Nephron (organoid): ENCODE results near the gene DOK5.

ENCODE experiments used
- H3K27ac Mint-ChIP-seq, 3 experiments: 2 replicates each; pipeline ENCODE4 v1.8.0; 2020; ENCODE audit warnings: mixed read lengths in 3 of 3, mild to moderate bottlenecking in 2 of 3, moderate library complexity in 1 of 3
- H3K27me3 Mint-ChIP-seq: 2 replicates; pipeline ENCODE4 v1.8.0; 2021; ENCODE audit warnings: low read depth, mild to moderate bottlenecking, moderate library complexity, mixed read lengths
- H3K36me3 Mint-ChIP-seq: 2 replicates; pipeline ENCODE4 v1.8.0; 2020; ENCODE audit warnings: low read depth, mixed read lengths
- H3K4me1 Mint-ChIP-seq: 2 replicates; pipeline ENCODE4 v1.8.0; 2020; ENCODE audit warnings: mixed read lengths
- H3K4me3 Mint-ChIP-seq, 3 experiments: 2 replicates each; pipeline ENCODE4 v1.8.0; 2020; ENCODE audit warnings: mild to moderate bottlenecking in 3 of 3, mixed read lengths in 3 of 3, moderate library complexity in 2 of 3
- H3K9me3 Mint-ChIP-seq: 2 replicates; pipeline ENCODE4 v1.8.0; 2020; ENCODE audit warnings: mixed read lengths
- CTCF ChIP-seq, 3 experiments: fragments of 200-600 bp; sonication (generic); IDR thresholded peaks; one replicate each; pipeline ENCODE4 v1.5.0; 2021; ENCODE audit warnings: antibody characterized with exemption in 3 of 3; ENCODE audit not compliant: unreplicated experiment in 3 of 3

Gene DOK5

GRCh38 chr20:54555150-54555549 lies 79.8 kb downstream of the DOK5 start:
- Mint-ChIP-seq H3K9me3 (no peaks in the 10 kb centered on the region), H3K36me3 (no peaks in the 10 kb centered on the region), H3K4me3 (no peak overlapping the region), H3K27ac (no peak overlapping the region), H3K27me3 (no peaks in the 10 kb centered on the region), H3K4me1 (peaks cover 11% of the 10 kb centered on the region)
- no peak for TF ChIP-seq CTCF (IDR thresholded peaks at IDR 0.05; ENCODE audit: unreplicated experiment in 3 of 3)

- peaks cover 5% of the 10 kb centered on the region for H3K27me3 Mint-ChIP-seq
- TF ChIP-seq CTCF (IDR thresholded peaks at IDR 0.05; ENCODE audit: unreplicated experiment in 3 of 3) = no peak
These were observed 81.0 kb downstream of the DOK5 start for GRCh38 chr20:54556406-54556805.

GRCh38 chr20:54557806-54558590 lies 82.6 kb downstream of the DOK5 start:
- Mint-ChIP-seq H3K36me3 (no peaks in the 10 kb centered on the region), H3K27me3 (peaks cover 5% of the 10 kb centered on the region), H3K4me3 (no peak overlapping the region), H3K9me3 (no peaks in the 10 kb centered on the region), H3K4me1 (peaks cover 11% of the 10 kb centered on the region), H3K27ac (peak overlapping the region in 2 of 3 experiments; percentile 1 to 12)
- TF ChIP-seq CTCF (IDR thresholded peaks at IDR 0.05; ENCODE audit: unreplicated experiment in 3 of 3) = no peak

More at GRCh38 chr20:54556406-54556805, 81.0 kb downstream of the DOK5 start:
- no peak overlapping the region for H3K4me3 Mint-ChIP-seq
- H3K27ac Mint-ChIP-seq = no peak overlapping the region
- peaks cover 11% of the 10 kb centered on the region for H3K4me1 Mint-ChIP-seq
- H3K9me3 Mint-ChIP-seq = no peaks in the 10 kb centered on the region
- no peaks in the 10 kb centered on the region for H3K36me3 Mint-ChIP-seq

- Mint-ChIP-seq H3K9me3 (no peaks in the 10 kb centered on the region), H3K27ac (no peak overlapping the region), H3K36me3 (no peaks in the 10 kb centered on the region), H3K4me3 (no peak overlapping the region), H3K4me1 (peaks cover 13% of the 10 kb centered on the region), H3K27me3 (peaks cover 5% of the 10 kb centered on the region)
- no peak for TF ChIP-seq CTCF (IDR thresholded peaks at IDR 0.05; ENCODE audit: unreplicated experiment in 3 of 3)
These were observed 84.5 kb downstream of the DOK5 start for GRCh38 chr20:54559890-54560289.

GRCh38 chr20:54560357-54560756 lies 85.0 kb downstream of the DOK5 start:
- Mint-ChIP-seq H3K4me3 (no peak overlapping the region), H3K36me3 (no peaks in the 10 kb centered on the region), H3K4me1 (peaks cover 15% of the 10 kb centered on the region), H3K9me3 (no peaks in the 10 kb centered on the region), H3K27ac (no peak overlapping the region), H3K27me3 (peaks cover 5% of the 10 kb centered on the region)
- no peak for TF ChIP-seq CTCF (IDR thresholded peaks at IDR 0.05; ENCODE audit: unreplicated experiment in 3 of 3)

GRCh38 chr20:54565255-54565654 lies 89.9 kb downstream of the DOK5 start:
- Mint-ChIP-seq H3K4me3 (no peak overlapping the region), H3K4me1 (peaks cover 17% of the 10 kb centered on the region), H3K27ac (no peak overlapping the region), H3K36me3 (no peaks in the 10 kb centered on the region), H3K27me3 (peaks cover 5% of the 10 kb centered on the region), H3K9me3 (no peaks in the 10 kb centered on the region)
- no peak for TF ChIP-seq CTCF (IDR thresholded peaks at IDR 0.05; ENCODE audit: unreplicated experiment in 3 of 3)
